ENCODE results near the gene ZRANB2.

GRCh38 chr1:71019233-71019969 is 61.4 kb downstream of the ZRANB2 start:
- TF ChIP-seq CTCF (IDR thresholded peaks at IDR 0.05) (no peak), POLR2A (IDR thresholded peaks at IDR 0.05) (no peak), POLR2AphosphoS5 (IDR thresholded peaks at IDR 0.05) (no peak)

All from breast epithelium (tissue), 3 donors.